GM19372 (cell line): Measurements from ENCODE around the gene ETNK1.

Experiments used
- ATAC-seq: cut with Tn5 transposase; IDR thresholded peaks from one replicate; pipeline ENCODE4 v1.9.1; 2021; ENCODE audit warnings: mild to moderate bottlenecking, low read depth, moderate library complexity; ENCODE audit not compliant: unreplicated experiment

ETNK1 gene

DNA sequence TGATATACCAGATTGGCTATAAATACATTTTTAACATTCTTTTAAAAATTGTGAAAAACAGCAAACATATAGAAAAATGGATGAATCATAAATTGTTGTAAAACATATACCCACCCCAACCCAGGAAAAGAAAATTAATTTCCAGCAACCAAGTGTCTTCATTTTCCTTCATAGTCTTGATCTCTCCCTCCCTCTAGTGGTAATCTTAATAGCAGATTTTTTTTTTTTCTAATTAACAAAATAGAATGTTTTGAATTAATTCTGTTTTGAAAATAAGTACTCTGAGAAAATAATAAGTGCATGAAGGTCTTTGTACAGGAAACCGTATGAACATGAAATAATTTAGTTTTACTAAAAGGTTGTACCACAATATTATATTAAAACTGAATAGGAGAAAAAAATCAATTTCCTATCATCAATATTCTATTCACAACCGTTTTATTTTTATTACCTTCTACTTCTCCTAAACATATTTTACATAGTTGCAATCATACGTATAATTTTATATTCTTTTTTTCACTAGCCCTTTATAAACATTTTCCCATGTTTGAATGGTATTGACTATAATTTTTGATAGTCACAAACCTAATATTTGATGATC is 7.0 kb downstream of the ETNK1 start:
- no peak for ATAC-seq

DNA sequence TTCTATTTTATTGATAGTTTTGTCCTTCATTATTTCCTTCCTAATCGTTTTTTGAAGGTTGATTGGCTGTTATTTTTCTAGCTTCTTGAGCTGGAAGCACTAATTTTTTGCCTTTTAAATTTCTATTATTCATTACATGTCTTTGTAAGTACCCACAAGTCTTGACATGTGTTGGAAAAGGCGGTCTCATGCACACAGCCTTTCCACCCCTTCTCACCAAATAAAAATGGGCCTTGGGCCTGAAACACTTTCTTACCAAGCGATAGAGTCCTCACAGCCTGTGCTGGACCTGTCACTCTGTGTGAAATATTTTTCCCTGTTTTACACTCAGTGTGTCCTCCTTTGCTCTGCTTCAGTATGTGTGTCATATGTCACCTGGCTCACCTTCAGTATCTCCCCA is 9.9 kb downstream of the ETNK1 start:
- ATAC-seq, result no peak

DNA sequence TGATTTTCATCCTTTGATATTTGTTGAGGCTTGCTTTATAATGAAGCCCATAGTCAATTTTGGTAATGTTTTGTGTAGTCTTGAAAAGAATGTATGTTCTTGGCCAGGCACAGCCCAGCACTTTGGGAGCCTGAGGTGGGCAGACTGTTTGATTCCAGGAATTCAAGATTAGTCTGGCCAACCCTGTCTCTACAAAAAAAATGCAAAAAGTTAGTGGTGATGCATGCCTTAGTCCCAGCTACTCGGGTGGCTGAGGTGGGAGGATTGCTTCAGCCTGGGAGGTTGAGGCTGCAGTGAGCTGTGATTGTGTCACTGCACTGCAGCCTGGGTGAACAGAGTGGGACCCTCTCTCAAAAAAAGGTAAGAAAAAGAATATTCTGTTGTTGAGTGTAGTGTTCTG is 10.8 kb downstream of the ETNK1 start:
- no peak for ATAC-seq

DNA sequence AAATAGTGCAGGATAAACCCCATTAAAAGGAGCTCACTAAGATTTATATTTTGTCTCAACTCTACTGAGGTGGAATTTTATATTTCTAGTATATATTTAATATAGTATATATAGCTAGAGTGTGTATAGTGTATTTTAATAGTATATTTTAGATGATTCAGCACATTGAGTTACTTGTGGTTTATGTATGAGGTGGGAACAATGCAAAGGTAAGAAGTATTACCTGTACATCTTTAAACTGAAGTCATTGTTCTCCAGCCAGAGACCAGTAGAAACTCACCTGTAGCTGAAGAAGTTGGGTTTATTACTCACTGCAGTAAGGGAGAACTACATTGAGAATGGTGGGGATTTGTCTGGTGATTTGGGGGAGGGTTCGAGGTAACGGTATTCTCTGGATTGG is 15.9 kb downstream of the ETNK1 start:
- no peak for ATAC-seq

DNA sequence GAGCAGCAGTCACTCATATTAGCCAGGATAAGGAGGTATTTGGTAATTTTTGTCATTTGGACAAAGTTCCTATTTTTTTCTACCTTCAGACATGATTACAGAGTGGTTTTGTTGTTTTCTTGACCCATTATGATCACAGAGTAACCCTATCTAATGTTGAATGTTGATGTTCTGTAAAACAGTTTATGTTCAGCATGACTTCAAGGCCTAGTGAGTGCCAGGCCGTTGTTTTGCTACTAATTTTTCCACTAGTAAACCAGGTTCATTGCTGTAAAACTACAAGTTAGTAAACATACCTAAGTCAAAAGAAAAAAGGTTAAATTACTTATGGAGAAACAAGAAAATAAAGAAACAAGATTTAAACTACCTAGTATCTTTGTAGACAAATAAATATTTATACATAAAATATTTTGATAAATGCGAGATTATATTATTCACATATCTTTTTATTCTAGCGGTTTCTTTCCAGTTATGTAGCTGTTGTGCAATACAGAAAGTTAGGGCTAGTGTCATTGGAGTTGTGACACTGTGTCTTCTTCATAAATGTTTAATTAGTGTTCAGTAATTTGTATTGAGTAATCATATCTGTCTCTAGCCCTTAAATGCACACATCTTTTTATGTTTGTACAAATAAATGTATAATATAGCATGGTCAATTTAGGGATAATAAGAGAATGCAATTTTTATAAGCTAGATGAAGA is 16.5 kb downstream of the ETNK1 start:
- no peak for ATAC-seq

DNA sequence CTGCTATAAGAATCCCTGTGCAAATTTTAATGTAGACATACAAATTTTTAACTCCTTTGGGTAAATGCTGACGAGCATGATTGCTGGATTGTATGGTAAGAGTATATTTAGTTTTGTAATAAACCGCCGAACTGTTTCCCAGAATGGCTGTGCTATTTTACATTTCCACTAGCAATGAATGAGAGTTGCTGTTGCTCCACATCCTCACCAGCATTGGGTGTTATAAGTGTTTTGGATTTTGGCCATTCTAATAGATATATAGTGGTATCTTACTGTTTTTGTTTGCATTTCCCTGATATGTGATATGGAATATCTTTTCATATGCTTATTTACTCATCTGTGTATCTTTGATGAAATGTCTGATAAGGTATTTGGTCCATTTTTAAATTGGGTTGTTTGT is 23.7 kb downstream of the ETNK1 start:
- ATAC-seq, result no peak

DNA sequence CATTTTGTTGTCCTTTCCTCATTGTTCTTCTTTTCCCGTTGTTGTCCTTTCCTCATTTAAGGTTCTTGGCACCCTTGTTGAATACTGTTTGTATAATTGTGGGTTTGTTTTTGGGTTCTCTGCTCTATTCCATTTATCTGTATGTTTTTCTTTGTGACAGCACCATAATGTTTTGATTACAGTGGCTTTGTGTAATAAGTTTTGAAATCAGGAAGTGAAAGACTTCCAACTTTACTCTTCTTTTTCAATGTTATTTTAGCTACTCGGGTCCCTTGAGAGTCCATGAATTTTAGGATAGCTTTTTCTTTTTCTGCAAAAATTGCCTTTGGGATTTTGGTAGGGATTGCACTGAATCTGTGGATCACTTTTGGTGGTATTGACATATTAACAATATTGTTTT is 28.1 kb downstream of the ETNK1 start:
- no peak for ATAC-seq

DNA sequence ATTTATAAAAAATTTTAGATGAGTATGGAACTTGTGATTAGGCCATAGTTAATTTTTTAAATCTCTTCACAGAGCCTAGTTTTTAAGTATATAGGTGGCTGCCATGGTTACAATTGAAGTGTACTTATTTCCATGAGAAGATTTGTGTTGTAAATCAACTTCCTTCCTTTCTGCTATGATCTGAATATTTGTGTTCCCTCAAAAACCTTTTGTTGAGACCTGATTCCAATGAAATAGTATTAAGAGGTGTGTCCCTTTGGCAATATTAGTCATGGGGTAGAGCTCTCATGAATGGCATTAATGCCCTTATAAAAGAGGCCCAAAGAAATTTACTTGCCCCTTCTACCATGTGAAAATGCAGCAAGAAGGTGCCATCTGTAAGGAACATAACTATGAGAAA is 28.8 kb downstream of the ETNK1 start:
- ATAC-seq, result no peak

DNA sequence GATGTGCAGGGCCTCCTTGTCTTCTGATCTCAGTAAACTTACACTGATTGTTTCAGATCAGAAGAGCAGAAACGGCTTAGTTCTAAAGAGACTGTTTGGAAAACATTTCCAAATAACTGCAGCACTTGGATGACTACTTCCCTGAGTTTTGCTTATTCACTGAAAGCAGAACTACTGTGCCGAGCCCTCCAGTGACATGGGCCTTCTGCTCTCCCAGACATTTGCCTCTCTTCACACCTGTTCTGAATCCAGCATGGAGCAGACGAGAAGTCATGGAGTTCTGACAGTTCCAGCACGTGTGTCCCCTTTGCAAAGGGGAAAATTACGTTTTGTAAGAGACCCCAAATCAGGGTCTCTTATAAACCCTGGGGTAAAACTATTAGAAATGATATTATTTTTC is 31.4 kb downstream of the ETNK1 start:
- no peak for ATAC-seq

DNA sequence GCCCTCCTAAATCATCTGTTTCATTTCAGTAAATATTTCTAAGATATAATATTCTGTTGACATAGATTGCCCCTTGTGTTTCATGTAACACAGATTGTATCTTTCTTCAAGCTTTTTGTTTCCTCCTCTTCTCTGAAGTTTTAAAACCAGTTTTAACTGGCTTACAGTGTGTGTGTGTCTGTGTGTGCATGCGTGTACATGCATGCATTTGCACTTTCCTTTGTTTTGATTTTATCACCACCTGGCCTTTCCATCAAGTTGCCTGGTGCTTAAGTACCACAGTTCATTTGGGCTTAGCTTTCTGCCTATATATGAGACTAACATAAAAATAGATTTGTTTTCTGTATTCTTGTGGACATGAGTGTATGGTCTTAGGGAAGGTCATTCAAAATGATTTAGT is 31.9 kb downstream of the ETNK1 start:
- ATAC-seq, result no peak

DNA sequence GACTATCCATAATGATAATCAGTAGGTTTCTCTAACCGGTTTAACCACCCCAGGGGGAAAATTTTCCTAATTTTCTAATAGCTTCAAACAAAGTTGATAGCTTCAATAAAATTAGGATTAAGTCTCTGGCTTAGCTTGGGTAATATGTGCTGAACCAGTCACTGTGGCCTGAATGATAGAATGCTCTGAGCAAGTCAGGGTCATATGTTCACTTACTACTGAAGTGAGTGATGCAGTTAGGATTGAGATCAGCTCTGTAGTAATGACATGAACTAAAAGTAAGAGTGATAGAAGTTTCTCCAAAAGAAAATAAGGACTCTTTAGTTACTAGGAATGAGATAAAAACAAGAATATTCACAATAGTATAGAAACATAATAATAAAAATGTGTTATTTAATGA is 32.6 kb downstream of the ETNK1 start:
- ATAC-seq, result no peak

DNA sequence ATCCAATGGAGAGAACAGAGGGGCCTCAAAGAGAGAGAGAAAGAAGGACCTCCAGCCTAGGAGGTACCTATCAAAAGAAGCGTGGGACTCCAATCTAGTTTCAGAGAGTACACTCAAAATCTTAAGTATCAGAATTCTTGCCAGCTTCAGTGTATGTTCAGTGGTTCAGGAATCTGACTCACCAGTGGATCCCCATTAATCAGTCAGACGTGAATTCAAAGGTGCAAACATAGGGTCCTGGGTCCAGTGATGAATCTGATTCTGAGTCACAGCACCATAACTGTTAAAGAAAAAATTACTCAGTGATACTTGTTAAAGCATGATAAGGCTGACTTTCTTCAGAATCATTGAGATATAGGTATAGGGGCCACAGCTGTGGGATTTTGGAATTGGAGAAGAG is 33.2 kb downstream of the ETNK1 start:
- no peak for ATAC-seq

DNA sequence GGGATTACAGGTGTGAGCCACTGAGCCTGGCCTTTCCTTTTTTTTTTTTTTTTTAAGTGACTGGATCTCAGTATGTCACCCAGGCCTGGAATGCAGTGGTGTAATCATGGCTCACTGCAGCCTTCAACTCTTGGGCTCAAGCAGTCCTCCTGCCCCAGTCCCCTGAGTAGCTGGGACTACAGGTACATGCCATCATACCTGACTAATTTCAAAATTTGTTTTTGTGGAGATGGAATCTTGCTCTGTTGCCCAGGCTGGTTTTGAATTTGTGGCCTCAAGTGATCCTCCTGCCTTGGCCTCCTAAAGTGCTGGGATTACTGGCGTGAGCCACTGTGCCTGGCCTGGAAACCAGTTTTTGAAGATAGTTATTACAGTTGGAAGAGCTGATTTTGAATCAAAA is 37.4 kb downstream of the ETNK1 start:
- ATAC-seq, result no peak

DNA sequence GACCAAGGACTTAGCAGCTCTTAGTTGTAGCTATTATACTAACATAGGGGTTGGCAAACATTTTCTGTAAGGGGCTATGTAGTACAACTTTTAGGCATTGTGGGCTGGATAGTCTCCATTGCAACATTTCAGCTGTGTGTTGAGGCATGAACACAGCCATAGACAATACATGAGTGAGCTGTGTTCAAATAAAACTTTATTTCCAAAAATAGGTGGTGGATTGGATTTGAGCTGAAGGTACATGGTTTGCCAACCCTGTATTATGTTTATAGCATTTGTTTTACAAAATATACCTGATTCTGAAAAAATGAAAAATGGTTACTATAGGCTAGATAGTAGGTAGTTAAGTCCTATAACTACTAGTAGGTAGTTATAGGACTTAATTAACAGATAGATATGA is 40.5 kb downstream of the ETNK1 start:
- ATAC-seq, result no peak

DNA sequence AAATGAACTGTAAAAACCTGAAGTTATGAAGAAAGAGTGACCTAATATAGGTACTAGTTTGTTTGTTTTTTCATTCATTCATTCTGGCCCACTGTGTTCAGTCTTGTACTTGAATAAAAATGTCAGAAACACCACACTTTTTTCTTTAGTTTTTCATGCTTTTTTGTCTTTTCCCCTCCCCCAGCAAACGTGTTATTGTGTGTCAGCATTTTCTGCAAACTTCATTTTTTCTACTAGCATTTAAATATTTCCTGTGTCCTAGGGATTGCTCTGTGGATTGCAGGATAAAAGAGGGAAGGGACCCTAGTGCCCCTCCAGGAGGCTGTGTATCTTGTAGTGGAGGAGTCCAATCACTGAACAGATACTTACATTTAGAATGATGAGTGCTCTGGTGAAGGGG is 42.2 kb downstream of the ETNK1 start:
- ATAC-seq, result no peak

DNA sequence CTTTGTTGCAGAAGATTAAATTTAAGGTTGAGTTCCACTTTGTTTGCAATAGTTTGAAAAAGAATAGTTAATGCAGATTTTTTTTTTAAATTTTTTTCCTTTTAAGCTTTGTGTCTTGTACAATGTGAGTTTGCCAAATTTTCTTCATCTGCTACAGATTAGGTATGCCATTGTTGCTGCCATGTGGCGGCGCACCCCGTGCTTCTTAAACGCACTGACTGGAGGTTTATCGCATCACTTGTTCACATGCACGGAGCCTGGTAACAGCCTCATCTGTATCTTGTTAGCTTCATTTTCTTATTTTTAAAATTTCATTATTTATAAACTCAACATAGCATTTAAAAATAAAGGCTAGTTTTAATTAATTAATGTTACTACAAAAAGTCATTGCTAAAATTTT is 43.5 kb downstream of the ETNK1 start:
- no peak for ATAC-seq

DNA sequence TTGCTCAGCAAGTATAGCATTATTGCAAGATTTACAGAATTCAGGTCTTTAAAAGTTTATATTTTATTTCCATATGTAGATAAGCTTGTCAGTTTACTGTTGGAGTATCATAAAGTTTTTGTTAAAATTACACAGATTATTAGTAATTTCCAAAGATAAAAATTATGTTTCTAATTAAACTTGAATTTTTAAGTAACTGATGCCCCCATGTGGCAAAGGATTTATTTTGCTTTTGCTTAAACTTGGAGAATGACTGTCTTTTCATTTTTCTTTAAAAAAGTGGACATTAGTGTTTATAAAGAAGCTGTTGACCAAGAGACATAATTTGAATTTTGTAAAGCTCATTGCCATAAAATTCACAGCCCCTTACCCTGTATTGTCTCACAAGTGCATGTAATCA is 45.8 kb downstream of the ETNK1 start:
- no peak for ATAC-seq

DNA sequence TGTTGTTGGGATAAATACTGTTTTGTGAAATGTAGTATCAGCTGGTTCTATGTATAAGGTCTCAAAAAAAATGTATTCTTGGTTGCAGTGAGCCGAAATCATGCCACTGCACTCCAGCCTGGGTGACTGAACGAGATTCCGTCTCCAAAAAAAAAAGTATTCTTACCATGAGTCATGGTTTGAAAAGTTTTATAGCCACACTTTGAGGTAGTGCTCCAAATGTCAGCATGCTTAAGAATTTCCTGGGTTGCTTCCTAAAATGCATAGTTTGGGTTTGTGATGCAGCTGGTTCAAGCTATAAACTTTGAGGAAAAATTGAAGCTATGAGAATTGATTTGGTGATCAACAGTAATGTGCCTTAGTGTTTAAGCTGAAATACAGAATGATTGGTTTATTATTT is 48.0 kb downstream of the ETNK1 start:
- no peak for ATAC-seq

DNA sequence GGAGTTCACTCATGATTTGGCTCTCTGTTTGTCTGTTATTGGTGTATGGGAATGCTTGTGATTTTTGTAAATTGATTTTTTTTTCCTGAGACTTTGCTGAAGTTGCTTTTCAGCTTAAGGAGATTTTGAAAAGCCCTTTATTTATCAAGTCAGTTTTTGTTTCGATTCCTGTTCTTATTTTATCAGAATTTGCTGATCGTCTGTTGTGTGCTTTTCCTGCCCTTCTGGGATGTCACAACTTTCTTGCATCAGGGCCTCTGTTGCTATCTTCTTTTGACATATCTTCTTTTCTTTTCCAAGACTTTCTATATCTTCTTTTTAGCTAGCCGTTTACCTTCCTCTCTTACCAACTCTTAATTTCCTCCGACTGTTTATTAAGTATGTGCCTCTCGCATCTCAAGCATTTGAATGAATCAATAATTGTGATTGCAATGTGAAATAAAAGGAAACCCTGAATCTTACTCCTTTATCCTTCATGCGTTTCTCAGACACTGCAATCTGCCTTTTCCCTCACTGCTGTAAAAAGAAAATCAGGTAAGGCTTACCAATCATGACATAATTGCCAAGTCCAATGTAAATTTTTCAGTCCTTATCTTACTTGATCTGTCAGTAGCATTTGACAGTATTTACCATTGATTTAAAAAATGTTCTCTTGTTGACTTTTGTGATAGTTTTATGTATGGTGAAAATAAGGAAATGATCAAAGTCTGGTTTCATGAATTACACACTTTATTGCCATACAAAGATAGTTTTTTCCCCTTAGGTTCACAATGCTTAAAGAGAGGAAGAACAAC is 53.0 kb downstream of the ETNK1 start:
- no peak for ATAC-seq

DNA sequence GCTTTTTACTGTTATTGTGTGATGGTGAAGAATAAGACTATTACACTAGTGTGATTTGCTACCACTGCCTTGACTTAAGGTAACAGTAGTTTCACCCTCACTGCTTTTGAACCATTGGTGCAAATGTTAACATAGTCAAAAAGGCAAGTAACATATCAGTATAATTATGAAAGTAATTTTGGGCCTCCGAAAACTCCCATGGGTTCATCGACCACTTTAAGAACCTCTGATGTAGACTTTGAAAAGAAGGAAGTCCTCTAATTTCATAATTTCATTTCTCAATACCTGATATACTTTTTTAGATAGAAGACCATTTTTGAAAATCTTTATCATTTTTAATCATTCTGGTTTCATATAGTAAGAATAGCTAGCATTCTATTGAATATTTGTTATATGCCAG is 57.7 kb downstream of the ETNK1 start:
- ATAC-seq, result no peak

DNA sequence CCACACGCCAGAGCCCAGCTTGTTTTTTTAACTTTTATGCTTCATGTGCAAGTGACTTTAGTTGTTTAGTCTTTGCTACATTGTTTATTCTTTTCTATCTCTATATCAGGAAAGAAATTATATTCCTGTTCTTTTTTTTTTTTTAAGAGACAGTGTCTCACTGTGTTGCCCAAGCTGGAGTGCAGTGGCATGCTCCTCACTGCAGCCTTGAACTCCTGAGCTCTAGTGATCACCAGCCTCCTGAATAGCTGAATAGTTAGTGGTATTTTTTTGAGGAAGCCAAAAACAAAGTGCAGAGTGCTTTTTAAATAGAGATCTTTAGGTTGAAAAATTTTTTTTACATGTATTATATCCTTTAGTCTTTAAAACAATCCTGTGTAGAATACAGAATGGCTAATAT is 58.2 kb downstream of the ETNK1 start:
- no peak for ATAC-seq
